ENCODE measurements around the gene CCDC61.

CCDC61 gene

DNA sequence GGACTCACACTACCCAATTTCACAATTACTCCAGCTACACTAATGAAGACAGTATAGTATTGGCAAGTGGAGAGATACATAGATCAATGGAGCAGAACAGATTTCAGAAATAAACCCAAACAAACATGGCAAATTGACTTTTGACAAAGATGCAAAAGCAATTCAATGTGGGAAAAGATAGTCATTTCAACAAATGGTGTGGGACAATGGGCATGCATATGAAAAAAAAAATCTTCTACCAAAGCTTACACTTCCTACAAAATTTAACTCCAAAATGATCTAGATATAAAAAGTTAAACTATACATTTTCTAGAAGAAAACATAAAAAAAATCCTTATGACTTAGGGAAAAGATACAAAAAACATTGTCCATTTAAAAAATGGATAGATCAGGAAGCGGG lies 48.3 kb downstream of the CCDC61 start:
- no peak for DNase-seq (ENCODE audit: low read depth)

- DNase-seq (ENCODE audit: low read depth): no peak
Observed at GRCh38 chr19:46049597-46049996, 54.3 kb downstream of the CCDC61 start.

GRCh38 chr19:46052896-46053295 lies 57.6 kb downstream of the CCDC61 start:
- DNase-seq (ENCODE audit: low read depth): no peak

- no peak for DNase-seq (ENCODE audit: low read depth)
Observed at GRCh38 chr19:46056536-46056935, 61.3 kb downstream of the CCDC61 start.

- DNase-seq (ENCODE audit: low read depth): no peak
Observed at GRCh38 chr19:46058778-46059177, 63.5 kb downstream of the CCDC61 start.

DNA sequence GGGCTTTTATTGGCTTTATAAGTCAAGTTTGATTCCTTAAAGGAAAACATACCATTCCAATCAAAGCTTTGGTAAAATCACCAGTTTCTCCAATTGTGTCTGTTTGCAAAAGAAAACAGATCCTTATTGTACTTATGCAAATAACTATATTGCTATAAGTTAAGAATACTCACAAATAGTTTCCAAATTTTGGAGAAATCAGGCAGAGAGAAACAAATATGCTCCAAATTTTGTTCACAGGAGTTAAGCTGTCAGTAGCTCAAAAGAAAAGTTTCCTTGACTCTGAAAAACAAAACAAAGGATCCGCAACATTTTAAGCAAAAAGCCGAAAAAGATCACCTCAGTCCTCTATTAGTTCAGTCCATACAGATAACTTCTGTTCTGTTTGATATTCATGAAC lies 64.7 kb downstream of the CCDC61 start:
- DNase-seq (ENCODE audit: low read depth): no peak

- no peak for DNase-seq (ENCODE audit: low read depth)
Observed at GRCh38 chr19:46063201-46063600, 67.9 kb downstream of the CCDC61 start.

DNA sequence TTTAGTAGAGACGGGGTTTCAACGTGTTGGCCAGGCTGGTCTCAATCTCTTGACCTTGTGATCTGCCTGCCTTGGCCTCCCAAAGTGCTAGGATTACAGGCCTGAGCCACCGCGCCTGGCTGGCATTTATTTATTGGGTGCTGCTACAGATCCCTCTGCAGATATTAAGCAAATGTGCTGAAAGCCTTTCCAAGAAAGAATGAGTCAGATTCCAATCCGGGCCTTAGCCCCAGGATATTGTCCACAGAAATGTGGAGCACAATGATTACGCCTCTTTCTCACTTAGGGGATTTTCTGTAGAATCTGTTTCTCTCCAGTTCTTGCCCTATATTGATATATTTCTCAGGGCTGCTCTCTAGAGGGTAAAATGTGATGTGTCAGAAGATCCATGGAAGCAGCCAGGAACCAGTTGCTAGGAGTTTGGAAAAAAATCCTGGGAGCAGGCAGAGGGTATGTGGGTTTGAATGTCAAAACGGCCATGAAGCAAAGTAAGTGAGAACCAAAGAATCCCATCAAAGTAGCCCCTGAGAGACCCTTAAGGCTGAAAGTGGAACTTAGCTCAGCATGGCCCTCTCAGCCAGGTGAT lies 70.3 kb downstream of the CCDC61 start:
- DNase-seq (ENCODE audit: low read depth): no peak

DNA sequence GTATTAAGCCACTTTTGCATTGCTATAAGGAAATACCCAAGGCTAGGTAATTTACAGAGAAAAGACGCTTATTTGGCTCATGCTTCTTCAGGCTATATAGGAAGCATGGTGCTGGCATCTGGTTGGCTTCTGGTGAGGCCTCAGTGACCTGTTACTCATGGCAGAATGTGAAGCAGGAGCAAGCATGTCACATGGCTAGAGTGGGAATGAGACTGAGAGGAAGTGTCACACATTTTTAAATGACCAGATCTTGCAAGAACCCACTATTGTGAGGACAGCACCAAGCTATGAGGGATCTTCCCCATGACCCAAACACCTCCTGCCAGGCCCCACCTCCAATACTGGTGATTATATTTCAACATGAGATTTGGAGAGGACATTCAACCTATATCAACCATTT lies 71.2 kb downstream of the CCDC61 start:
- DNase-seq (ENCODE audit: low read depth): no peak

GRCh38 chr19:46067691-46068090 lies 72.4 kb downstream of the CCDC61 start:
- no peak for DNase-seq (ENCODE audit: low read depth)
